ENCODE results near the gene VAV2.
"Not testable (repeated sequence)": the region's sequence is repeated elsewhere in the genome, so short reads cannot be mapped to it uniquely, and the experiment has no call there.

VAV2 gene

GRCh38 chr9:133968966-133969617 lies 23.0 kb downstream of the VAV2 start:
- DNase-seq = no peak

- no peak for DNase-seq
Observed at GRCh38 chr9:133968428-133968827, 23.7 kb downstream of the VAV2 start.

GRCh38 chr9:133967024-133967741 lies 24.9 kb downstream of the VAV2 start:
- no peak for DNase-seq

GRCh38 chr9:133964463-133964862 lies 27.7 kb downstream of the VAV2 start:
- no peak for DNase-seq

- no peak for DNase-seq
Observed at GRCh38 chr9:133963166-133963565, 29.0 kb downstream of the VAV2 start.

- DNase-seq = no peak
Observed at GRCh38 chr9:133962341-133962740, 29.8 kb downstream of the VAV2 start.

GRCh38 chr9:133961226-133962165 lies 30.6 kb downstream of the VAV2 start:
- DNase-seq = no peak

GRCh38 chr9:133960568-133961129 lies 31.5 kb downstream of the VAV2 start:
- peak; percentile 34 for DNase-seq

GRCh38 chr9:133959966-133960567 lies 32.1 kb downstream of the VAV2 start:
- no peak for DNase-seq

GRCh38 chr9:133959171-133959570 lies 33.0 kb downstream of the VAV2 start:
- DNase-seq = no peak

- DNase-seq = no peak
Observed at GRCh38 chr9:133958756-133959155, 33.4 kb downstream of the VAV2 start.

GRCh38 chr9:133957772-133958171 lies 34.4 kb downstream of the VAV2 start:
- not testable (repeated sequence) for DNase-seq

GRCh38 chr9:133957328-133957727 lies 34.8 kb downstream of the VAV2 start:
- DNase-seq = no peak

- DNase-seq = no peak
Observed at GRCh38 chr9:133956520-133957076, 35.5 kb downstream of the VAV2 start.

- DNase-seq = peak; percentile 35
Observed at GRCh38 chr9:133955821-133956411, 36.2 kb downstream of the VAV2 start.

GRCh38 chr9:133954862-133955529 lies 37.1 kb downstream of the VAV2 start:
- DNase-seq = no peak

GRCh38 chr9:133953976-133954709 lies 38.0 kb downstream of the VAV2 start:
- DNase-seq = no peak

- DNase-seq = no peak
Observed at GRCh38 chr9:133953621-133953975, 38.5 kb downstream of the VAV2 start.

GRCh38 chr9:133952598-133953550 lies 39.2 kb downstream of the VAV2 start:
- DNase-seq = no peak

- no peak for DNase-seq
Observed at GRCh38 chr9:133951265-133951664, 40.9 kb downstream of the VAV2 start.
